HG03108 (cell line): ENCODE measurements around the gene RBBP7.
"Not testable (repeated sequence)": the region's sequence is repeated elsewhere in the genome, so short reads cannot be mapped to it uniquely, and the experiment has no call there.

Experiments used
- ATAC-seq: cut with Tn5 transposase; IDR thresholded peaks from one replicate; pipeline ENCODE4 v1.9.1; 2021; ENCODE audit warnings: moderate library complexity; ENCODE audit not compliant: unreplicated experiment

The RBBP7 gene

DNA sequence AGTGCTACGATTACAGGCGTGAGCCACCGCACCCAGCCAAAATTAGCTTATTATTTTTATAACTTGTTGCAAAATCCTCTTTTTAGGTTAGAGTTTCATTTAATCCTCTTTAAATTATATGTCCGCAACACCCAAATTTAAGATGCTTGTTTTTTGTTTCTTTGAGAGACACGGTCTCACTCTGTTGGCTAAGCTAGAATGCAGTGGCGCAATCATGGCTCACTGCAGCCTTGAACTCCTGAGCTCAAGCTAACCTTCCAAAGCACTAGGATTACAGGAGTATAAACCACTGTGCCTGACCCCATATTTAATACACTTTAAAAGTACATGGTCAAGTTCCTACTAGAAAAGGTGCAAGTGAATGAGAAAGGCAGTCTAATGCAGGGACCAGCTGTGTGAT lies 2.2 kb downstream of the RBBP7 start:
- no peak for ATAC-seq

DNA sequence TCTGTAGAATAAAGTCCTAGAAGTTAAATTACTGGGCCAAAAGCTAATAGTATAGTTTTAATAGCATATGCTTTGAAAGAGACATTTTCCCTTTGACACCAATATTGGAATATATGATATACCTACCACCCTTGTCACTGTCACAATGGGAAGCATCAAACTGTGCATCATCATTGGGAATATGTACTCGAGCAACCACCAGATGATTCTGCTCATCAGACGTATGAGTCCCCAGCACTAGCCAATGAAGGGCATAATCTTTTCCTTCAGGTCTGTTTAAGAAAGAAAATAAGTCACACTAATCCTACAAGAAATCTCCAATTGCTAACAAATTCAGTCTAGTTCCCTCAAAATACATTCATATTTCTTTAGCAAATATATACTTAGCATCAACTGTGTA lies 7.3 kb downstream of the RBBP7 start:
- ATAC-seq = no peak

DNA sequence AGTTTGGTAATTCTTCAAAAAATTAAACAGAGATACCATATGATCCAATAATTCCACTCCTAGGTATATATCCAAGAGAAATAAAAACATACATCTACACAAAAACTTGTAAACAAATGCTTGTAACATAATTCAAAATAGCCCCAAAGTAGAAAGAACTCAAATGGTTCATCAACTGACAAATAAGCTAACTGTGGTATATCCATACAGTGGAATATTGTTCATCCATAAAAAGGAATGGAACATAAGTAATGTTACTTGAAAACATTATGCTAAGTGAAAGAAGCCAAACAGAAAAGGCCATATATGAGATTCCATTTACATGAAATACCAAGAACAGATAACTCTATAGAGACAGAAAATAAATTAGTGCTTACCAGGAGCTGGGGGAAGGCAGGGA lies 13.4 kb downstream of the RBBP7 start:
- ATAC-seq = no peak

DNA sequence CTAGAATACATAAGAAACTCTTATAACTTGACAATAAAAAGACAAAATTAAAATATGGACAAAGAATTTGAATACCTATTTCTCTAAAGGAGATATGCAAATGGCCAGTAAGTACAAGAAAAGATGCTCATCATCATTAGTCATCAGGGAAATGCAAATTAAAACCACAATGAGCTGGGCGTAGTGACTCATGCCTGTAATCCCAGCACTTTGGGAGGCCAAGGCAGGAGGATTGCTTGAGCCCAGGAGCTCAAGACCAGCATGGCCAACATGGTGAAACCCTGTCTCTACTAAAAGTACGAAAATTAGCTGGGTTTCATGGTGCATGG lies 14.1 kb downstream of the RBBP7 start:
- not testable (repeated sequence) for ATAC-seq

DNA sequence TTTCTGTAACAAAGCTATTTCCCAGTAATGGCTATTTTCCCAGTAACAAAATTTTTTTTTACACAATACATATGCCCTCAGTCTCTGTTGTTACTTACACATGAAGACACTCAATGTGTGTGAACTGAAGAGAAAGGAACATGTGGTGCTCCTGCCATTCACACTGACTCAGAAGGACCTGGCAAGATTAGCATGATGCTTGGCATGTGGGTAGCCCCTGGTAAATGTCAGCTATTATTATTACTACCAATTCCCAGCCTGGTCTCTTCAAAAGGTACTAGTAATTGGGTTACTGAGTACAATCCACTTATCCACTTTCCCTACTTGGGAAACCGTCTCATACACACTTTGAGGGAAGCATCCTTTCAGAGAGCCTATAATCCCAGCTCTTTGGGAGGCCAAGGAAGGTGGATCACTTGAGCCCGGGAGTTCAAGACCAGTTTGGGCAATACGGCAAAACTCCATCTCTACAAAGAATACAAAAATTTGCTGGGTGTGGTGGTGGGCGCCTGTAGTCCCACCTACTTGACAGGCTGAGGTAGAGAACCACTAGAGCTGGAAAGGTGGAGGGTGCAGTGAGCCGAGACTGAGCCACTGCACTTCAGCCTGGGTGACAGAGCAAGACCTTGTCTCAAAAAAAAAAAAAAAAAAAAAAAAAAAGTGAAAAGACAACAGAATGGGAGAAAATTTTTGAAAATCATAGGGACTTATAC lies 14.6 kb downstream of the RBBP7 start:
- ATAC-seq = no peak

DNA sequence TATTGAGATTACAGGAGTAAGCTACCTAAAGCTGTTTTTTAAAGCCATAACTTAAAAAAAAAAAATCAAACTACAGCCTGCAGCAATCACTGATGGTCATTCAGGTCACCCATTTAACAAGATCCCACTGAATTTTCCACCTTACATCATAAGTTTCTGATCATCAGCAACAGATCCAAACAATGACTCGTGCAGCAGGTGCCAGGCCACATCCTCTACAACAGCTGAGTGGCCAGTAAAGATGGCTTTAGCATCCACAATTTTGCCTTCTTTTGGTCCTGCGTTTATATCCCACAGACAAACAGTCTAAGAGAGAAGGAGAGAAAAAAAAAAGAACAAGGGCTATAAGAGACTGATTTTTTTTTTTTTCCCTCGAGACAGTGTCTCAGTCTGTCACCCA lies 16.6 kb downstream of the RBBP7 start:
- no peak for ATAC-seq

DNA sequence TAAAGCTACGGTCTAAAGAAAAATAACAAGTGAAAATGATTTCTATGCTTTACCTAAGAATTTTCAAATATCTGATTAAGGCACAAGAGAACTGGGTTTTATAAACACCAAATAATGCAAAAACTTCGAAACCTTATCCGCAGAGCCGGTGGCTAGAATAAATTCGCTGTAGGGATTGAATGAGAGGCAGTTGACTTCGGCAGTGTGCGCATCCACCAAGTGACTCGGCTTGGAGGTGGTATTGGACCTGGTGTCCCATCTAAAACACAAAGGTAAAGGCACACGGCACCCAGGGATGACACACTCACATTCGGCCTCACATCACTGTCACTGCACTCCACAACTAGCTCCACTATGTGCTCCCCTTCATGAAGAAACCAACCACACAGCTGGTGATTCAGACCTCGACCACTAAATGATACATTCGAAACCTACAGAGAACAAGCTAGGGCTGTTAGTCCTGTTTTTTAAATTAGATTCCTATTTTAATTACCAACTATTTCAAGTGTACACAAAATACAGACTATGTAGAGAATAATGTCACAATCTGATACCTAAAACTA lies 17.5 kb downstream of the RBBP7 start:
- ATAC-seq = no peak

DNA sequence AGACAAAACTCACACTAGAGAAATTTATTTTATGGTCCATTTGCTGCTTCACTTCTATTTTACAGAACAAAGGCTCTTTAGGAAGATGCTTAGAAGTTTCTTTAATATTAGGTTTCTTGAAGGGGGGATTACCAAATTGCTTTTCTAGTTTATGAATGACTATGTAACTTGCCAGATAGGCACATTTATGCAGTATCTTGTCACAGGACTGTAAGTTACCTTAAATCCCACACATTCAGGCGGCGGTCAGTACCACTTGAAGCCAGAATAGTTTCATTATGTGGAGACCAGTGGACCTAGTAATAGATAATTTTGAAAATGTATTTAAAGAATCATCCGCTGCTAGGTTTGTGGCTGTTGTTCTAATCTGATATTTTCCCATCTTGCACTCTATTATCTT lies 18.3 kb downstream of the RBBP7 start:
- no peak for ATAC-seq

DNA sequence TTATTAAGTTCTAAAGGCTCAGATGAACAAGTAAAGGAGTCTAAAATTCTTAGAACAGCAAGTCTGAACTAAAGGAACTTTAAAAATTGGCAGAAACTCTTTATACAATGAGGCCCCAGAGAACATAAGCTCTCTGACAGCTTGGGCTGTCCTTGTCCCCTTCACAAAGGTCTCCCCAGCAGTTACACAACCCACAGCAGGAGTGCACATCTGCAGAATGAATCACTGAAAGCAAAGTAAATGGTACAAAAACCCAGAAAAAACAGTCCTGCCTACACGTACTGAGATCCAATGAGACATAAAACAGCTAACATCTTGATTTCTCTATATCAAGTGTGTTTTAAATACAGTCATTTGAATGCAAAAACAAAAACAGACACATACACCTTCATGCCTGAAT lies 18.7 kb downstream of the RBBP7 start:
- no peak for ATAC-seq

DNA sequence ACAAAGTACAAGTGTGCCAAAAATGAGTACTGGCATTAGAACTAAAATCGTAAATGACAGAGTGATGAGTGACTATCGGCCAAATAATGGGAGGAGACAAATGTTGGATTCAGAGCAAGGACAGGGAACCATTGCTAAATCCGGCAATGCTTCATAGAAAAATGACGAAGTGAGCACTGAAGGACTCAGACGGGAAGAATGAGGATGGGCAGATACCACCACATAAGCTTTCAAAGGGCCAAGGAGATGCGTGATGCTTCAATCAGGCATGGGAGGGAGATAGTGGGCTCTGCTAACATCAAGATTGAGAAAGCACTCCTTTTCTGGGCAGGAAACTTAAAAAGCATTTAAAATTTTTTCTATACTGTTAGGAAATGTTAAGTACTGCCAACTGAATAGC lies 21.6 kb downstream of the RBBP7 start:
- ATAC-seq = no peak

DNA sequence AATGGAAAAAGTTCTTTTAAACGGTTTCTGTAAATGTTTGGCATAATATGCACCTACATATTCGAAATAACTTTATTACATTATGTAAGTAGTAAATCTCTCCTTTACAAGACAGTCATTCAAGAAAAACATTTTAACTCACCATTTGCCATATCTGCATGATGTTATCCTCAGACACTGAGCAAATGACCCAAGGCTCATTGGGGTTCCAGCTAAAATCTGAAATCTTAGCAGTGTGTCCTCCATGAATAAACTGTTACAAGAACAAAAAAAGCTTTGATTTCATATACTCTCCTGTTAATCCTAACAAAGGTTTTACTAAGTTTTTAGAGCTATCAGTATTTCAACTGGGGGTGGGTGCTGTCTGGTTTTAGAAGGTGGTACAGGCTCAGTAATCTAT lies 24.5 kb downstream of the RBBP7 start:
- ATAC-seq = no peak

DNA sequence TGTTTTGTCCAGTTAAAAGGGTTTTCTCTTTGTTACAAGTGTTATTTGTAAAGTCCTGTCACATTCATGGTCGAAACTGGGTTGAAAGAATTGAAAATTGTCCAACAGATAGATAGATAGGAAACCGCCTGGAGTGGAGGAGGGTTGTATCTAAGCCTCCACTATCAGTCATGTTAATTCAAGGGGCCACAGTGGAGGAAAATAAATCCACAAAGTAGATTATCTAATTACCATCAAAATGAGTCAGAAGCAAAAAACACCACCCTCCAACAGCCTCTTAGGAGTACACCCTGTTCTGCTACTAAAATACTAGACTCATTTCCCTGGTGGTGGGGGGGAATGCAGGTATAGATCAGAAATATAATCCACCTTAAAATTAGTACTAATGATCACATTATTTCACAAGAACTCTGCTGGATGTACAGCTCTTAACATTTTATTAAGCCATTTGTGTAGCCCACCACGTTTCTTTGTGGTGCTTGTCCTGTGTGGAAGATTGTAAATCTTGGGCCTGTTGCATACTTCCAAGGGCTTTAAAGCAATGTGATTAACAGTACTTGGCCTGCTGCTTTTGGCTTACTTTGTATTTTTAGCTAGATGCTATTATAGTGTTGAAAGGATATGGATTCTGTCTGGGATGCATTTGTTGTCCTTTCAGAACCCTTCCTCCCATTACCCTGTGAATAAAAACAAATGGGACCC lies 26.8 kb downstream of the RBBP7 start:
- no peak for ATAC-seq

DNA sequence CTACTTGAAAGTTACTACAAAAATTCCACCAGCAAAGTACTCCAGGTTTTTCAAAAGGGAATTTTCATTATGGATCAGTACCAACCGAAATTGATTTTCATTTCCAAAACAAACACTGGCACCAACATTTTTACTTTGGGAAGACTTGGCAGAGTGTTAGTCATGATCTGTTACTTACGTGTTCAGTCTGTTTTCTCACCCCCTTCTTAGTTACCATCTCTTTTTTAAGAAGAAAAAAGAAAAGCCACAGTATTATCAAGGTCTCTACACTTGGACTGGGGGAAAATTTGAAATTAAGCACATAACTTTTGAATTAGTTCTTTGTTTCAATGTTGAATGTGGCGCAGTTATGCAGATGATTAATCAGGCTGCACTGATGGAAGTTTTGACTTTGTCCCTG lies 27.5 kb downstream of the RBBP7 start:
- no peak for ATAC-seq

DNA sequence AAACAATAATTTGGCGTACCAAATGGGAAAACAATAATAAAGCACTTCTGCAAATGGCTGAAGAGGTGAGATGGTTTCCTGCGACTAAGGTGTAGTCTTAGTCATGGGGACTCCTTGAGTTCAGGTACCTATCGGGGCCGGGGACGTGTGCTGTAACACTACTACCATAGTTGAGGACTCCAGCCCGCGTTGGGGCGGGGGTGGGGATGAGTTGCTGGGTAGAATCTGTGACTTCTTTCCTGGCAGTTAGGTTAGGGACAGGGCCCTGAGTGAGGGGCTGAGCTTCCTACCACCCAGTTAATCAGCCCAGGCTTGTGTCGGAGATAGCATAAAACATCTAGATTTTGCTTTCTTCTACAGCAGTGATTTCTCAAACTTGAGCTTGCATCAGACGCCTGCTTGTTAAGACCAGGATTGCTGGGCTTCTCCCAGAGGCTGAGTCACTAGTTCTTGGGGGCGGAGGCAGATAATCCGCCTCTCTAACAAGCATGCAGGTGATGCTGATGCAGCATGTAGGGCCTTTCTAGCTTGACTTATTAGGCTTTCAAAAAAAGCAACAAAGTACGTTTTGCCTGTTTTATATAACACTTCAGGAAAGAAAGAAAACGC lies 30.2 kb downstream of the RBBP7 start:
- no peak for ATAC-seq

DNA sequence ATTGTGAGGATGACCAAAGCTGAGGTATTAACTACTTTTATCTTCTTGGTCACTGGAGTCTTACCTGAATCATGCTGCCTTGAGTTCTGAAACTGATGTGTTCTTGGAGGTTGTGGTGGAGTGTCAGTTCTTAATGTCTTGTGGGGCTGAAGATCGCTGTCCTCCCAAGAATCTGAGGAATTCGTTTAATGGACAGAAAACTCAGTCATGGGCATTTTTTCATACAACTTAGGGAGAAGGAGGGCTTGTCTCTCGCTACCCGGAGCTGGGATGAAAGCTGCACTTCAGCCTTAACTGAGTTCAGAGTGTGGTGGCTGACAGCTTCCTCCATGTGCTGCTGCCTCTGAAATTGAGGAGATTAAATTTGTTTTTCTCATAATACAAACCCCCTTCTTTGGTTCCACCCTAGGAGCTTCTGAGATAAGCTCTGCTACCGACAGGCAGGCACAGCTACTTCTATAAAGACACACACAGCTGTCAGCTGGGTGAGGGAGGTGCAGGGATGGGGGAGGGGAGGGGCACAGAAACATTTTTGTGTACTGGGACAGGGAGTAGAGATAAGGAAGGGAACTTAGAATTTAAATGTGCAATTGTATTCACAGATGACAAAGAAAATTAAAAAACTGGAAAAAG lies 30.8 kb downstream of the RBBP7 start:
- ATAC-seq = no peak

DNA sequence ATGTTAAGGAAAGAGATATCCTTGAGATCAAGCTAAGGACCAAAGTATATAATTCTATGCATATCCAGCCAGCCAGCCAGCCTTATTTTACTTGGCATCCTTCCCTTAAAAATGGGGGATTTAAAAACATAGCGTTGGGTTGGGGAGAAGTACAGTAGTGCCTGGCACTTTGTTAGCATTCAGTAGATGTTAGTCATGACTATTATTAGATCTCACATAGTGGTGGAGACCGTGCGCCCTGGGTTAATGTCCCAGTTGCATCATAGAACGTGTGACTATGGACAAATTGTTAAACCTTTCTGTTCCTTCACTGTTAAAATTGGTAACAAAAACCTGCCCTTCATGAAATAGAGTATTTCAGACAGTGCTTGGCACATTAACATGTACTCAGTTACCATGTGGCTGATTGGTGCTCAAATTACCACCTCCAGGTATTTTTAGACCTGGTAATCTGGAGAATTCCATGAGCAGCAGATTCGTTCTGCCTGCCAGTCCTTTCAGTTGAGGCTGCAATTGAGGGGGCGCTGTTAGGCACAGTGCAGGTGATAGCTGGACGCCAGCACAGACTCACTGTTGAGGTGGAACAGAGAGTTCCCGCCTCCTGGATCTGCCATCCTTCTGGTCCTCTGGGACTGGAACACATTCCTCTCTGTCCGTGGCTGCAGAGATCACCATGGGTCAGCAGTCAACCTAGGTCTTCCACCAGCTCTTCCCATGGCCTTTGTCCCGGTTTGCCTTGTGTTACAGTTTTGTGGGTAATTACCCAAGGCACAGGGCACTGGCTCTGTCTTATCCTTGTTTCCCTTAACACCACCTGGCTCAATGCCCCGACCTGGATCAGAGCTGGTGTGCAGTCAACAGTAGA lies 31.7 kb downstream of the RBBP7 start:
- ATAC-seq = no peak

DNA sequence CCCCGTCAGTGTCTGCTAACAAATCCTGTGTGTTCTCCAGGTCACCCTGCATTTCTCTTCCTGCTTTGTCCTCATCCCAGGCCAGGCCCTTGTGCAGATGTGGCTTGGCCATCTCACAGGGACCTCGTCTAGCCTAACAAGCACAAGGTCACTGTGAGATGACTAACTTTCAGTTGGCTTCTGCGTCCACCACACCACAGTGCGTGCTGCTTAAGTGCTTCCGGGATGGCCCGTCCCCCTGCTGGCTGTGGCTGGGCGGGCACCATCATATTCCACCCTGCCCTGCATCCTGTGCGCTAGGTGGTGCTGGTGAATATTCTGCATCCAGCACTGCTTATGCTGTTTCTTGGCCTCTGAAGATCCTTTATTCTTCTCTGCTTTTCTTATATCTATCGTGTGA lies 33.8 kb downstream of the RBBP7 start:
- ATAC-seq = no peak

DNA sequence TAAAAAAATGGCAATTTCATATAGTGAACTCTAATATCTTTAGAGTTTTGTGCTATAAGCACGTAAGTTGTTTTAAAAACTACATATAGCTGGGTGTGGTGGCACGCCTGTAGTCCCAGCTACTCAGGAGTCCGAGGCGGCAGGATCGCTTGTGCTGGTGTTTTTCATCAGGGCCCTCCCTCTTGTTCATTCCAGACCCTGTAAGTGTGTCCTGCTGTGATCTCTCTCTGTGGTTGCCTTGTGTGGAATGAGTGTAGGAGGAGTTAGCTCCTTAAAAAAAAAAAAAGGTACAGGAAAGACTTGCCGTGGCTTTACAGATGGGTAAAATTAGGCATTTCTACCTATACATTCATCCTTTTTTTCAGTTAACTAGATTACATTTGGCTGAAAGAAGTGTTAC lies 35.4 kb downstream of the RBBP7 start:
- no peak for ATAC-seq

DNA sequence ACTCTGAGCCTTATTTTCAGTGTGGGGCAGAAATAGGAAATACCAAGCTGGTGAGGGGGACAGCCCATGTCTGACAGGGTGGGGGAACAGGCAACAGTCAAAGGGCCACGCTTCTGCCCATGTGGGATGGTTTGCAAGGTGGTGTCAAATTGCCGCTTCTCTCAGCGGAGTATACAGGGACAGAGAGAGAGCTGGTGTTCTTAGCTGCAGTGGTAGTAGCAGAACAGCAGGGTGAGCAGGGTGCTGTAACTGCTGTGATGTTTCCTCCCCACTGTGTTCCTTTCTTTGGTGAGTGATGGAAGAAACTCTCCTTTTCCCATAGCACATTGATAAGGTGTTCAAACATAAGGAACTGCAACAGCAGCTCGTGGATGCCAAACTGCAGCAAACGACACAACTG lies 37.9 kb downstream of the RBBP7 start:
- ATAC-seq = no peak

DNA sequence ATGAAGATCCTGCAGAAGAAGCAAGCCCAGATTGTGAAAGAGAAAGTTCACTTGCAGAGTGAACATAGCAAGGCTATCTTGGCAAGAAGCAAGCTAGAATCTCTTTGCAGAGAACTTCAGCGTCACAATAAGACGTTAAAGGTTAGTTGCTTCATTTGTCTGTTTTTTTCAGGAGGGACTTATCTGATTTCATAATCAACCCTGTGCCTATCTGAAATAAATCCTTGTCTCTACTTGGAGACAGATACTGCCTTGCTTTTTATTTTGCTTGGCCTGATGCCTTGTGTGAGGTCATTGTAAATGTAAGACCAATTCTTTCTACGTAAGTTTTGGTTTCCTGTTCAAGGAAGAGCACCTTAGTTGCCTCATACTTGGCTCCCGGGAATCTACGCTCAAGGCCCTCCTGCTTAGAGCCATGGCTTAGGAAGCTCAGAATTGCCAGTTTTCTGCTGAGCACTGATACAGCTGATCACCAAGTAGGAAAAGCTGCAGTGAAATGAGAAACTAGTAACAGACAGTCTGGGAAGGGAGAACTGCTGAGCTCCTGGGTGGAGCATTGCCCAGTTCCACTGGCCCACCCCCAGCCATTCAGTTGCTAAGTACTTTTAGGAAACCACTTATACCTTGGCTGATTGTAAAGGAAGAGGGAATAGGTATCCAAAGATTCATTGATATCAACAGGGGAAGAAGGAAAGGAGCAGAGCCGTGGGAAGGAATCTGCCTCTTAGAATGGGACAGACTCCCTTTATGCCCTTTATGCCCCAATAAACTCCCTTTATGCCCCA lies 41.8 kb downstream of the RBBP7 start:
- no peak for ATAC-seq
